ENCODE results near the gene CDRT4. TPM values are rescaled to one million over a fixed set of nuclear protein-coding genes. Genes with fewer than 3 reads are reported as not detected.

Gene CDRT4
- total RNA-seq, 1 experiment from 2014 or later: 6.2 TPM

- Histone ChIP-seq H3K4me3 (replicated peaks in 1 of 2; ENCODE audit: low read depth in 1 of 2, low read length in 2 of 2) (no peak overlapping the region), H3K36me3 (ENCODE audit: control insufficient read depth in 1 of 2, insufficient read depth in 2 of 2, low read length in 2 of 2) (no peaks in the 10 kb centered on the region), H3K27ac (ENCODE audit: low read depth, low read length) (no peak overlapping the region), H3K9me3 (ENCODE audit: control insufficient read depth in 1 of 2, insufficient read depth in 1 of 2, low read depth in 1 of 2, low read length in 2 of 2) (no peaks in the 10 kb centered on the region), H3K4me2 (ENCODE audit: low read length) (no peak overlapping the region), H3K79me2 (ENCODE audit: insufficient read depth, low read length) (no peaks in the 10 kb centered on the region), H2AFZ (ENCODE audit: low read depth, low read length, poor library complexity, severe bottlenecking) (no peak overlapping the region), H3K9ac (ENCODE audit: low read length) (no peak overlapping the region), H3K27me3 (ENCODE audit: insufficient read depth, low read length) (no peaks in the 10 kb centered on the region), H3K9me2 (ENCODE audit: insufficient read depth) (no peaks in the 10 kb centered on the region), H3K4me1 (ENCODE audit: control insufficient read depth in 1 of 2, insufficient read depth in 2 of 2, low read length in 2 of 2) (no peaks in the 10 kb centered on the region), H4K20me1 (ENCODE audit: insufficient read depth) (no peaks in the 10 kb centered on the region)
- intact Hi-C loops (cut with micrococcal nuclease): no loop called here
- CTCF ChIA-PET: no interaction called here
- POLR2A ChIA-PET: no interaction called here
- DNase-seq (ENCODE audit: low read depth, low spot score): no peak
- BruUV-seq (replicated peaks): no TSS peak
- TF ChIP-seq POLR2A (IDR thresholded peaks at IDR 0.05; ENCODE audit: borderline replicate concordance, extremely low read depth, insufficient read depth, insufficient read length) (no peak), POLR2AphosphoS5 (IDR thresholded peaks at IDR 0.05; ENCODE audit: low read depth, low read length) (no peak), SP1 (IDR thresholded peaks at IDR 0.05; ENCODE audit: low read depth) (no peak), SRF (IDR thresholded peaks at IDR 0.05; ENCODE audit: low read depth) (no peak), CTCF (IDR thresholded peaks at IDR 0.05 in 2 of 3, conservative IDR thresholded peaks at IDR 0.05 in 1 of 3; ENCODE audit: borderline replicate concordance in 1 of 3, insufficient read depth in 1 of 3, low read depth in 2 of 3, low read length in 2 of 3) (no peak), ZBTB33 (IDR thresholded peaks at IDR 0.05; ENCODE audit: extremely low read depth, insufficient replicate concordance, low read length) (no peak), CBX3 (IDR thresholded peaks at IDR 0.05; ENCODE audit: low read depth) (no peak), RAD21 (IDR thresholded peaks at IDR 0.05; ENCODE audit: low read depth) (no peak), TCF7L2 (IDR thresholded peaks at IDR 0.05; ENCODE audit: borderline replicate concordance, extremely low read depth, insufficient read depth, insufficient read length) (no peak), FOSL1 (IDR thresholded peaks at IDR 0.05; ENCODE audit: low read depth) (no peak), SIN3A (IDR thresholded peaks at IDR 0.05; ENCODE audit: low read depth) (no peak), EGR1 (IDR thresholded peaks at IDR 0.05; ENCODE audit: low read depth) (no peak), ZNF274 (IDR thresholded peaks at IDR 0.05; ENCODE audit: low read depth, low read length) (no peak), EZH2phosphoT487 (IDR thresholded peaks at IDR 0.05; ENCODE audit: borderline replicate concordance) (no peak)
- ATAC-seq: no peak
- RAD21 ChIA-PET (ENCODE audit: low non-redundant PET in 1 of 2, low total read pairs in 2 of 2, uncharacterized antibody in 2 of 2, unreplicated experiment in 2 of 2): no interaction called here
Measured at GRCh38 chr17:15409721-15410250, 57.6 kb downstream of the CDRT4 start.

Measured in HCT116 (cell line).